ENCODE results near the gene LYZL1.

DNA sequence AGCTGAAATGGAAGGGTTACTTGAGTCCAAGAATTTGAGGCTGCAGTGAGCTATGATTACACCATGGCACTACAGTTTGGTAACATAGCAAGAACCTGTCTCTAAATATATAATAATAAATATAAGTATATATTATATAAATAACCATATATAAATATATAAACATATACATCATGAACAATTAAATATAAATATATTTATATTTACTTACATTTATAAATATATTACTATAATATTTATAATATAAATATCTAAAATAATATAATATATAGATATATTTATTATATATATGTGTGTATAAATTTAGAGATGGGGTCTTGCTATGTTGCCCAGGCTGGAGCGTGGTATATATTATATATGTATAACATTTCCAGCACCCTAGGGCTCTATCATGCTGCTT is 42.4 kb upstream of the LYZL1 start:
- TF ChIP-seq POLR2A (IDR thresholded peaks at IDR 0.05; ENCODE audit: low read depth, low read length): no peak
- TF ChIP-seq POLR2AphosphoS5 (IDR thresholded peaks at IDR 0.05; ENCODE audit: low read depth, low read length): no peak
- no peak for TF ChIP-seq TAF1 (IDR thresholded peaks at IDR 0.05; ENCODE audit: low read depth, low read length)
- TF ChIP-seq POU2F2 (IDR thresholded peaks at IDR 0.05; ENCODE audit: low read depth, low read length): no peak

Data from GM12891 (cell line).